HG02970 (cell line): Measurements from ENCODE around the gene ARHGEF6.
"Not testable (repeated sequence)": the region's sequence is repeated elsewhere in the genome, so short reads cannot be mapped to it uniquely, and the experiment has no call there.

Experiments used
- ATAC-seq: cut with Tn5 transposase; IDR thresholded peaks from one replicate; pipeline ENCODE4 v1.9.1; 2021; ENCODE audit warnings: mild to moderate bottlenecking, moderate library complexity, moderate number of reproducible peaks; ENCODE audit not compliant: unreplicated experiment, low FRiP score

ARHGEF6 gene

DNA sequence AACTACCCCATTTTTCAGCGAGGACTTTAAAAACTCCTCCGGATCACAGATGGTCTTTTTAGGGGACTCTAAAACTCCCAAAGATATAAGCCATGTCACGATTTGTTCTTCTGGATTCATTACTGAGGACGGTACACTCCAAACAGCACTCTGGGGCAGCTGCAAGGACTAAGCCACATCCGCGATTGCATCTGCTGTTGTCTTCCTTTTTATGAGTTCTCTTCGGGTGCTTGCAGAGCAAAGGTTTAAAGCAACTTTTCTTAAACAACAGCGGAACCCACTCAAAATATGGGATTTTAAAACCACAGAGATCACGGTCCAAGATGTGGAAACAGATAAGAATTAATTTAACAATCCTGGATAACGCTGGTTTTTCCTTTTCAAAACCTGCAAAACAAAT lies at the start of gene ARHGEF6:
Gene ARHGEF6 (minus strand): TSS at position 170 of the 400 bp plus-strand sequence. CDS start 50 bp downstream, at position 120.
- ATAC-seq: no peak

- no peak for ATAC-seq
Measured at GRCh38 chrX:136829413-136829812, 48.7 kb upstream of the ARHGEF6 start.

- no peak for ATAC-seq
Measured at GRCh38 chrX:136828830-136829229, 48.1 kb upstream of the ARHGEF6 start.

DNA sequence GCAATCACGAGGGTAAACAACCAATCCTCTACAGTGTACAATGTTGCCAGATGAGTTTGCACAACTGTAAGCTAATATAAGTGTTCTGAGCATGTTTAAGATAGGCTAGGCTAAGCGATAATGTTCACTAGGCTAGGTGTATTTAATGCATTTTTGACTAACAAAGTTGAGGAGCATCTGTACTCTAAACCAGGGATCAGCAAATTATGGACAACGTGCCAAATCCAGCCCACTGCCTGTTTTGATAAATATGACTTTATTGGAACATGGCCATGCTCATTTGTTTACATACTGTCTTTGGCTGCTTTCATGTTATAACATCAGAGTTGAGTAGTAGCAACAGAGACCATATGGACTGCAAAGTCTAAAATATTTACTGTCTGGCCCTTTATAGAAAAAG lies 46.3 kb upstream of the ARHGEF6 start:
- ATAC-seq: no peak

DNA sequence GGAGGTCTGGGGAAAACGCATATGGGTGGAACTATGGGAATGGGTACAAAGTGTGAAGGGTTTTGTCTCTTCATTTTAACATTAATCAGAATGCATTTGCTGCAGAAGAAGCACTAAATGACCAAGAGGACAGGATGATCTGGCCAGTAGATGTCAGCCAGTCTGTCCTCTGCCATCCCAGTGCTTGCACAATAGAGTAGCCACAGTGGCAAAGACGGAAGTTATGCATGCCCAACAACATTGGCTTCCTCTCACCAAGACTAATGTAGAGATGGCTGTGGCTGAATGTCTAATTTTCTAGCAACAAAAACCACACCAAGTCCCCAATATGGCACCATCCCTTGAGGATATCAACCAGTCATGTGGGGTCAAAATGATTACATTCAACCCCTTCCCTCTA lies 45.0 kb upstream of the ARHGEF6 start:
- ATAC-seq: no peak

- no peak for ATAC-seq
Measured at GRCh38 chrX:136823175-136823574, 42.4 kb upstream of the ARHGEF6 start.

DNA sequence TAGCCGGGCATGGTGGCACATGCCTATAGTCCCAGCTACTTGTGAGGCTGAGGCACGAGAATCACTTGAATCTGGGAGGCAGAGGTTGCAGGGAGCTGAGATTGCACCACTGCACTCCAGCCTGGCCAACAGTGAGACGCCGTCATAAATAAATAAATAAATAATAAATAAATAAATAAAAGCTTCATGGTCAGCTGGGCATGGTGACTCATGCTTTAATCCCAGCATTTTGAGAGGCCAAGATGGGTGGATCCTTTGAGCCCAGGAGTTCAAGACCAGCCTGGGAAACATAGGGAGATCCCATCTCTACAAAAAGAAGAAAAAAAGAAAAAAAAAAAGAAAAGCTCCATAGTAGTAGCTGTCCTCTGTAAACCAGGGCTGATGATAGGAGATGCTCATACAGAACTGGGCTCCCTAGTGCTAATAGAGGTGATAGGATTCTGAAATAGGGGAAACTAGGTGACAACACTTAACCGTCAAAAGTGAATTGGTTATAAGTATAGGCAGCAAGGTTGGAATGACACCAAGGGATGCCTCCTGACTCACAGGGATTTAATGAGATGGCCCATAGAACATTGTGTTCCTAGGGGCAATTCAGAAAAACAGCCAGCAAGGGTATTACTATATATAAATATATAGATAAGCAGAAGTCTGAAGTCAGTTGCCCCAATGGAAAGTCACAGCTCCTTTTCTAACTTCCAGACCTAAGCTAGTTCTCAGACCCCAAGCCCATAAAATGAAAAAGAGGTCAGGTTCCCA lies 41.8 kb upstream of the ARHGEF6 start:
- no peak for ATAC-seq

DNA sequence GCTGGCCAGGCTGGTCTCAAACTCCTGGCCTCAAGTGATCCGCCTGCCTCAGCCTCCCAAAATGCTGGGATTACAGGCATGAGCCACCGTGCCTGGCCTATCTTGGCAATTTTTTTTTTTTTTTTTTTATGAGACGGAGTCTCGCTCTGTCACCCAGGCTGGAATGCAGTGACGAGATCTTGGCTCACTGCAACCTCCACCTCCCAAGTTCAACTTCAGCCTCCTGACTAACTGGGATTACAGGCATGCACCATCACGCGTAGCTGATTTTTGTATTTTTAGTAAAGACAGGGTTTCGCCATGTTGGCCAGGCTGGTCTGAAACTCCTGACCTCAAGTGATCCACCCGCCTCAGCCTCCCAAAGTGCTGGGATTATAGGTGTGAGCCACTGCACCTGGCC lies 39.0 kb upstream of the ARHGEF6 start:
- ATAC-seq: not testable (repeated sequence)

DNA sequence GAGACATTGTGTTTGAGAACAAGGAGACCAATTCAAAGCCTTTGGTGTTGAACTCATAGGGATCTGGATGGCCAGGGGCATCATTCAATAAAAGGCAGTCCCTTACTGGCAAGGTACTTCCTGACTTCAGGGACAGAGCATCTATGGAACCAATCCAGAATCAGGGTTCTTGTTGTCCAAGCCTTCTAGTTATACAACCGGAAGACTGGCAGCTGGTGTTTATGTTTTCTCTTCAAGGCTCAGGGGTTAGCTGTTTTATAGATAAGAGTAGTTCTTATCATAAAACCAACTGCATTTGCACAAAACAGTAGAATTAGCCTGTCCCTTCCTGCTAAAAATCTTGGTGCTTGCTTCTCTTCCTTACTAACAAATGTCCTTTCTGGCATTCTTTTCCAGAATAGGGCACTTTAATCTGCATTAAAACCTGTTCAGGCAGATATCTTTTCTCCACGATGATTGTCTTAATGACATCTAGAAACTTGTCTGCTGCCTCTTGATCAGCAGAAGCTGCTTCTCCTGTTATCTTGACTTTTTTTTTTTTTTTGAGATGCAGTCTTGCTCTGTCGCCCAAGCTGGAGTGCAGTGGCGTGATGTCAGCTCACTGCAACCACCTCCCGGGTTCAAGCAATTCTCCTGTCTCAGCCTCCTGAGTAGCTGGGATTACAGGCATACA lies 38.4 kb upstream of the ARHGEF6 start:
- ATAC-seq: no peak

DNA sequence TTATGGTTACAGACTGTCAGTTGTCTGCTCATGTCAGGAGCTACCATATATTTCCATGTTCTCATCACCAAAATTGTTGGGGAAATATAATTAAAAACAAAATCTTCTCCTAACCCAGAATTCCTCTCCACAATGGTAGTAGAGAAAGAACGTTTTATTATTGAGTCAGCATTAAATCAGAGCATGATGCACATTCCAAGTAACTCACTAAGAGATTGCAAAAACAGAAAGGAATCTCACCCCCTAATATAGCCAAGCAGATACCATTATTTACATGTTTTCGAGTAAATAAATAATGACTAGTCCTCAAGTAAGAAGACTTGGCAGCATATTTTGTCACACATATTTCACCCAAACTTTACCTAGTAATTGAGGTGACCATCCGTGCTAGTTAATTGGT lies 36.2 kb upstream of the ARHGEF6 start:
- no peak for ATAC-seq

GRCh38 chrX:136814847-136815750 lies 34.4 kb upstream of the ARHGEF6 start:
- ATAC-seq: no peak

DNA sequence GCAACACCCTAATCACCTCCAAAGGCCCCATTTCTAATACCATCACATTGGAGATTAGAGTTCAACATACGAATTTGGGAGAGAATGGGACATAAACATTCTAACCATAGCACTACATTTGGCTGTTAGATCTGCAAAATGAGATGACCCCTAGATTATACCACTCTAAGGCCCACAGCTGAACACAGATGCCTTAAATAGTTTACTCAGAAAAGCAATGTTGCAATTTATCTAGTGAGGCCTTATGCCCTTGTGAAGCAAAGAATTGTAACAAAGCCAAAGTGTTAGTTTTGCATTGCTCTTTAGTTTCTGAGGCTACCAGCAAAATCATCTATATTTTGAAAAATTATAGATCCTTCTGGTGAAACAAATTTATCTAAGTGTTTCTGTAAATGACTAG lies 31.6 kb upstream of the ARHGEF6 start:
- no peak for ATAC-seq

GRCh38 chrX:136810493-136810892 lies 29.8 kb upstream of the ARHGEF6 start:
- no peak for ATAC-seq

- ATAC-seq: no peak
Measured at GRCh38 chrX:136806891-136807410, 26.2 kb upstream of the ARHGEF6 start.

GRCh38 chrX:136802515-136802914 lies 21.8 kb upstream of the ARHGEF6 start:
- ATAC-seq: no peak

GRCh38 chrX:136797787-136798186 lies 17.1 kb upstream of the ARHGEF6 start:
- ATAC-seq: no peak

DNA sequence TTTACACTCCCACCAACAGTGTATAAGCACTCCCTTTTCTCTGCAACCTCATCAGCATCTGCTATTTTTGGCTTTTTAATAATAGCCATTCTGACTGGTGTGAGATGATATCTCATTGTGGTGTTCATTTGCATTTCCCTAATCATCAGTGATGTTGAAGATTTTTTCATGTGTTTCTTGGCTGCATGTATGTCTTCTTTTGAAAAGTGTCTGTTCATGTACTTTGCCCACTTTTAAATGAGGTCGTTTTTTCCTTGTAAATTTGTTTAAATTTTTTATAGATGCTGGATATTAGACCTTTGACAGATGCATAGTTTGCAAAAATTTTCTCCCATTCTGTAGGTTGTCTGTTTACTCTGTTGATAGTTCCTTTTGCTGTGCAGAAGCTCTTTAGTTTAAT lies 14.4 kb upstream of the ARHGEF6 start:
- not testable (repeated sequence) for ATAC-seq

DNA sequence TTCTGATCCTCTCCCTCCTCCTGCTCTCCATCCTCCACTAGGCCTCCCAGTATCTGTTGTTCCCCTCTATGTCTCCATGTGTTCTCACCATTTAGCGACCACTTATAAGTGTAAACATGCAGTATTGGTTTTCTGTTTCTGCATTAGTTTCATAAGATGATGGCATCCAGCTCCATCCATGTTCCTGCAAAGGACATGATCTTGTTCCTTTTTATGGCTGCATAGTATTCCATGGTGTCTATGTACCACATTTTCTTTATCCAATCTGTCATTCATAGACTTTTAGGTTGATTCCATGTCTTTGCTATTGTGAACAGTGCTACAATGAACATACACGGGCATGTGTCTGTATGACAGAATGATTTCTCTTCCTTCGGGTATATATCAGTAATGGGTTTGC lies 13.9 kb upstream of the ARHGEF6 start:
- ATAC-seq: not testable (repeated sequence)

DNA sequence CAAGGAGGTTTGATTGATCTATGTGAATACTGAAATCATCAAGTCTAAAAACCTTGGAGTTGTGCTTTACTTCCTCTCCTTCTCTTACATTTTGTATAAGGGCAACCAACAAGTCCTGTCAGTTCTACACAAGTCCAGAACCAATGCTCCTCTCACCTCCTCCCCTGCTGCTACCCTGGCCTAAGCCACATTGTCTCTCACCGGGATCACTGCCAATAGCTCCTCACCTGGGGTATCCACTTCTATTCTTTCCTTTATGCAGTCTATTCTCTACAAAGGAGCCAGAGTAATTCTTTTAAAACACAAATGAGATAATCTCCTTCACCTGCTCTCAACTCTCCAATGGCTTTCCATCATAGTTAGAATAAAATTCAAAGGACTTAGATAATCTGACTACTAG lies 13.3 kb upstream of the ARHGEF6 start:
- ATAC-seq: no peak

GRCh38 chrX:136789856-136790255 lies 9.1 kb upstream of the ARHGEF6 start:
- no peak for ATAC-seq

DNA sequence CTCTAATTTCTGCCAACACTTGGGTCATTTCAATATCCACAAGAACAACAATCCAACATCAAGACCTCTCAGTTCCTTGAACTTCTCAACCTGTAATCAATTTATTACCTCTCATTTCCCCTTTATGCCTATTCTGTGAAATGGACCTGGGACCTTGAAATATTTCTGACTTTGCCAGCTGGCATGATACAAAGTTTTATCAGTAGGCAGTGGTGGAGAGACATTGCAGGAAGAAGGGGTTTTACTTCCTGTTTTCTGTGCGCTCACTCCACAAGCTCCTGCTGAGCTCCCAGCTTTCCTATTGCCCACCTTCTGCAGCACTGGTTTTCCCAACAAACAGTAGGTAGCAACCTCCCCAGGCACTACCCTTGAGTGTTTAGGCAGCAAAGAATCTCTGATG lies 3.5 kb upstream of the ARHGEF6 start:
- no peak for ATAC-seq
